ENCODE data around the gene WDR35.

Gene WDR35

GRCh38 chr2:19947184-19947940 is 42.5 kb downstream of the WDR35 start:
- TF ChIP-seq CEBPB (IDR thresholded peaks at IDR 0.05) (no peak), NFIC (IDR thresholded peaks at IDR 0.05) (no peak), YY1 (IDR thresholded peaks at IDR 0.05; ENCODE audit: low read depth) (no peak)

DNA sequence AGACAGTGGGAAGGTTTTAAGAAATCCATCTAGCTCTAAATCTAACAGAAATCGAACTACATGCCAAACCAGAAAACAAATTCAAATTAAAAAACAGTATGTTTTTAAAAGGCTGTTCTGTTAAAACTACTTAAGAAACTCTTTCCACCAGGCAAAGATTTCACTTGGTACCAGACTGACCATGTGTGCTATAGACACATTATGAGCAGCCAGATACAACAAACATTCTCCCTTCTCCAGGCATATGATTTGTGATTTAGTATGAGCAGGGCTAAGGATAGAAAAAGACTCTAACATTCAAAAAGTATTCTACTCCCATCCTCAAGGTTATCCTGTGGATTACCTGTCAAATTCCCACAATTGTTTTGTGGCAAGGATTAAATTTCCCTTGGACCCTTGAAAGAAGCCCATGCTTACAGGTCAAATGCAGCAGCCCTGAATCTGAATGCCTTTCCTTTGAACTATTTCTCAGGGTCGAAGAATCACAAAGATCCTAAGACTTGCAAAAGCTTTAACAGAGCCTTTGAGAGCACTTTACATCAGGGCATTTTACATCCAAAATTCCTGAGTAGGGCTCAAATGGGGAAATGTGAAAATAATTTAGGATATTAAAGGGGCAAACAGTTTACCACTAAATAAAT is 45.6 kb downstream of the WDR35 start:
- TF ChIP-seq RAD21 (IDR thresholded peaks at IDR 0.05; ENCODE audit: low read depth), result no peak
- no peak for TF ChIP-seq TEAD4 (IDR thresholded peaks at IDR 0.05)
- TF ChIP-seq TCF12 (IDR thresholded peaks at IDR 0.05; ENCODE audit: low read depth), result no peak
- TF ChIP-seq CEBPB (IDR thresholded peaks at IDR 0.05), result no peak
- no peak for TF ChIP-seq NFIC (IDR thresholded peaks at IDR 0.05)
- TF ChIP-seq ZBTB7A (IDR thresholded peaks at IDR 0.05; ENCODE audit: low read depth), result no peak
- TF ChIP-seq MAX (IDR thresholded peaks at IDR 0.05), result no peak

DNA sequence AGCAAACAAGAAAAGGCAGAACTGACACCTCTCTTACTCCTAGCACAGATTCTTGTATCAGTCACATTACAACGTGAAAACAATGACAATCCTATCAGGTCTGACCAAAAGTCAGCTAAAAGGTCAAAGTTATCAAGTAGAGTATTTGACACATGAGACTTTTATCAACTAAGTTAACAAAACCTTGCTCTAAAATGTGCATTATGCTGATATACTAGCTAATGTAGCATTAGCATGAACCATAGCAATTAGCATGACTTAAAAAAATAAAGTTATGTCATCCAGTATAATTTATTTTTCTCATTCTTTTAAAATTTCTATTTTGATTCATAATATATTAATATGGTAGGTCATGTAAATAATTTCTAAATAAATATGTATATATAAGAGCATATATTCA is 46.7 kb downstream of the WDR35 start:
- TF ChIP-seq CREB1 (IDR thresholded peaks at IDR 0.05; ENCODE audit: low read depth), result no peak
- no peak for TF ChIP-seq TEAD4 (IDR thresholded peaks at IDR 0.05)
- TF ChIP-seq YY1 (IDR thresholded peaks at IDR 0.05; ENCODE audit: low read depth), result no peak
- no peak for TF ChIP-seq EGR1 (IDR thresholded peaks at IDR 0.05)
- TF ChIP-seq REST (IDR thresholded peaks at IDR 0.05; ENCODE audit: low read depth), result no peak
- no peak for TF ChIP-seq TAF1 (IDR thresholded peaks at IDR 0.05; ENCODE audit: low read depth)
- no peak for TF ChIP-seq NFIC (IDR thresholded peaks at IDR 0.05)
- no peak for TF ChIP-seq USF1 (IDR thresholded peaks at IDR 0.05)
- no peak for TF ChIP-seq TCF12 (IDR thresholded peaks at IDR 0.05; ENCODE audit: low read depth)
- no peak for TF ChIP-seq RAD21 (IDR thresholded peaks at IDR 0.05; ENCODE audit: low read depth)
- TF ChIP-seq EP300 (IDR thresholded peaks at IDR 0.05; ENCODE audit: borderline replicate concordance), result no peak
- no peak for TF ChIP-seq MAX (IDR thresholded peaks at IDR 0.05)

DNA sequence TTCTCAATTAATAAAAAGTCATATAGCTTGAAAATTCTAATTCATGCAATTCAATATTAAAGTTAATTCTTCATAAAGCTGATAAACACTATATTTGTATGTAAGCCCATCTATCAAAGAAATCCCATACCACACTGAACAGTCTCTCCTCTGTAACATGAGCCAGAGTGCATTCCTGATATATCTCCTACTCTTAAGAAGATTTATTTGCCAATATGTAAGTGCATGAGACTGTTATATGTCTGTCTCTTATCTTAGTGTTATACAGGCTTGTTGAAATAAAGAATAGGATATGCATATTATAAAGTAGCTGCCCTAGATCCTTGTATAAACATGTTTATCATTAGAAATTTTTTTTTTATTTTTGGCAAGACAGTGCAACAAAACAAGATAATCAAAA is 47.7 kb downstream of the WDR35 start:
- TF ChIP-seq TAF1 (IDR thresholded peaks at IDR 0.05; ENCODE audit: low read depth) (no peak), YY1 (IDR thresholded peaks at IDR 0.05; ENCODE audit: low read depth) (no peak), NFIC (IDR thresholded peaks at IDR 0.05) (no peak), TEAD4 (IDR thresholded peaks at IDR 0.05) (no peak), CEBPB (IDR thresholded peaks at IDR 0.05) (no peak), EGR1 (IDR thresholded peaks at IDR 0.05) (no peak), EP300 (IDR thresholded peaks at IDR 0.05; ENCODE audit: borderline replicate concordance) (no peak), MAX (IDR thresholded peaks at IDR 0.05) (no peak), TCF12 (IDR thresholded peaks at IDR 0.05; ENCODE audit: low read depth) (no peak), USF1 (IDR thresholded peaks at IDR 0.05) (no peak), RAD21 (IDR thresholded peaks at IDR 0.05; ENCODE audit: low read depth) (no peak), REST (IDR thresholded peaks at IDR 0.05; ENCODE audit: low read depth) (no peak), ZBTB7A (IDR thresholded peaks at IDR 0.05; ENCODE audit: low read depth) (no peak), CREB1 (IDR thresholded peaks at IDR 0.05; ENCODE audit: low read depth) (no peak), FOXM1 (IDR thresholded peaks at IDR 0.05; ENCODE audit: borderline replicate concordance, low read depth) (no peak)

DNA sequence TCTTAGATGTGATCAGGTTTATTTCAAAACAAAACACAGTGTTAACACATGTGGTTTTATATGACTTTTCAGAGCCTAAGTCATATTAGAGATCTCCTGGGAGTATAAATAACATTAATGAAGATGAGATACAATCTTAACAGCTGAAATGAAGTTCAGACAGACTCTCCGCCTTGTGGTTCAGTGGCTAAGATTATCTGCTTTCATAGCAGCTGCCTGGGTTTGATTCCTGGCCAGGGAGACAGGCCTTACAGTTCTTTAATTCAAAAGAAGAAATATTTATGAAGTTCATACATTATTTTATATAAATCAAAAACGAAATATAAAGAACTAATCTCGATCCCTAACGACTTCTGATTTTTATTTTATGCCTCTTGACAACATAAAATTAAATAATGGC is 52.9 kb downstream of the WDR35 start:
- TF ChIP-seq MAX (IDR thresholded peaks at IDR 0.05), result no peak

DNA sequence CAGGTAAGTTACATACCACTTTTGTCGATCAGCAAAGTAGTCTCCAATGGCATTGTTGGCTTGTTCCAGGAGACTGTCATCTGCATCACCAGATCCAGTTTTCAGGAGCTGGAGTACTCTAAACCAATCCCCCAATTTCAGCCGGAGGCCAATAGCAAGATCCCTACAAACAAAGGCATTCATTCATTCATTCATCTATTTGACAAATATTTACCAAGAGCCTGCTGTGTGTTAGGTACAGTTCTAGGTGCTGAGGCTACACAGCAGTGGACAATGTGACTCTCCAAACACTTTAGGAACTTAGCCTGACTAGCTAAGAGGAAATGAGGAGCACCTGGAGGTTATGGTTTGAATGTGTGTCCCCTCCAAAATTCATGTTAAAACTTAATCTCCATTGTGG is 53.7 kb downstream of the WDR35 start:
- TF ChIP-seq TCF12 (IDR thresholded peaks at IDR 0.05; ENCODE audit: low read depth), result no peak
- no peak for TF ChIP-seq REST (IDR thresholded peaks at IDR 0.05; ENCODE audit: low read depth)
- TF ChIP-seq EGR1 (IDR thresholded peaks at IDR 0.05), result no peak
- TF ChIP-seq FOXM1 (IDR thresholded peaks at IDR 0.05; ENCODE audit: borderline replicate concordance, low read depth), result no peak
- TF ChIP-seq CEBPB (IDR thresholded peaks at IDR 0.05), result no peak
- no peak for TF ChIP-seq ZBTB7A (IDR thresholded peaks at IDR 0.05; ENCODE audit: low read depth)
- no peak for TF ChIP-seq NFIC (IDR thresholded peaks at IDR 0.05)
- TF ChIP-seq TAF1 (IDR thresholded peaks at IDR 0.05; ENCODE audit: low read depth), result no peak
- TF ChIP-seq TEAD4 (IDR thresholded peaks at IDR 0.05), result no peak

Measured in Ishikawa (cell line).